PC-3 (cell line): ENCODE data around the gene MEGF6. TPM values are rescaled to one million over a fixed set of nuclear protein-coding genes. Genes with fewer than 3 reads are reported as not detected.

Experiments used
- ATAC-seq: fragments of 200-7000 bp; cut with Tn5 transposase; 2 replicates; pipeline ENCODE4 v1.9.1; 2020; ENCODE audit warnings: mild to moderate bottlenecking, moderate library complexity
- BruUV-seq: library from RNA; stranded (reverse); fragments of 400-500 nt; replicated peaks from 2 replicates; lab custom pipeline; 2021; lab: Mats Ljungman, UMichigan
- CTCF ChIA-PET: fragments of 300-600 bp; sonication (Branson Sonifier 250); formaldehyde crosslinking; loops from one replicate; lab custom pipeline; 2022; ENCODE audit warnings: antibody characterized with exemption; lab: Charles Lee
- POLR2A ChIA-PET: fragments of 300-600 bp; sonication (Branson Sonifier 250); formaldehyde crosslinking; loops from one replicate; lab custom pipeline; 2022; ENCODE audit warnings: antibody characterized with exemption; ENCODE audit not compliant: unreplicated experiment; lab: Charles Lee
- DNase-seq: peaks from one replicate; pipeline ENCODE4 v3.0.0-alpha.2; 2015
- H2AFZ ChIP-seq: fragments of 300-600 bp; sonication (generic); 2 replicates; pipeline ENCODE4 v1.6.0; 2016; ENCODE audit warnings: antibody characterized with exemption, low read length
- H3F3A ChIP-seq: fragments of 300-600 bp; sonication (generic); one replicate; pipeline ENCODE4 v1.6.0; 2017; ENCODE audit warnings: antibody characterized with exemption, low read length, control low read depth, mild to moderate bottlenecking; ENCODE audit not compliant: unreplicated experiment
- H3K27ac ChIP-seq: fragments of 300-600 bp; sonication (generic); 2 replicates; pipeline ENCODE4 v1.5.1; 2016; ENCODE audit warnings: mild to moderate bottlenecking, low read length
- H3K27me3 ChIP-seq: fragments of 300-600 bp; sonication (generic); 2 replicates; pipeline ENCODE4 v1.6.1; 2016; ENCODE audit warnings: low read length, mixed read lengths
- H3K36me3 ChIP-seq: fragments of 300-600 bp; sonication (generic); 2 replicates; pipeline ENCODE4 v1.6.1; 2016; ENCODE audit warnings: low read depth, mixed run types, low read length, mixed read lengths
- H3K4me1 ChIP-seq: fragments of 300-600 bp; sonication (generic); 2 replicates; pipeline ENCODE4 v1.5.1; 2016; ENCODE audit warnings: low read length; ENCODE audit not compliant: insufficient read depth
- H3K4me2 ChIP-seq: fragments of 300-600 bp; sonication (generic); 2 replicates; pipeline ENCODE4 v1.6.0; 2016; ENCODE audit warnings: low read length
- H3K4me3 ChIP-seq: fragments of 300-600 bp; sonication (generic); 2 replicates; pipeline ENCODE4 v1.5.1; 2016; ENCODE audit warnings: mild to moderate bottlenecking, low read length, mixed read lengths
- H3K79me2 ChIP-seq: fragments of 300-600 bp; sonication (generic); 2 replicates; pipeline ENCODE4 v1.6.1; 2017; ENCODE audit warnings: low read length, mixed read lengths
- H3K9ac ChIP-seq: fragments of 300-600 bp; sonication (generic); 2 replicates; pipeline ENCODE4 v1.6.0; 2016; ENCODE audit warnings: mild to moderate bottlenecking, low read length
- H3K9me2 ChIP-seq: fragments of 300-600 bp; sonication (generic); replicated peaks from 2 replicates; pipeline ENCODE4 v1.6.1; 2016; ENCODE audit warnings: mixed run types, low read length, mixed read lengths
- H3K9me3 ChIP-seq: fragments of 300-600 bp; sonication (generic); 2 replicates; pipeline ENCODE4 v1.6.1; 2016; ENCODE audit warnings: low read length, mixed read lengths
- H4K20me1 ChIP-seq: fragments of 300-600 bp; sonication (generic); 2 replicates; pipeline ENCODE4 v1.6.1; 2016; ENCODE audit warnings: low read length, mixed read lengths
- EZH2 ChIP-seq: fragments of 300-600 bp; sonication (generic); IDR thresholded peaks from one replicate; pipeline ENCODE4 v1.6.1; 2017; ENCODE audit warnings: antibody characterized with exemption, mild to moderate bottlenecking, low read length; ENCODE audit not compliant: unreplicated experiment
- EZH2phosphoT487 ChIP-seq: fragments of 300-600 bp; sonication (generic); IDR thresholded peaks from 2 replicates; pipeline ENCODE4 v1.6.1; 2018; ENCODE audit warnings: mild to moderate bottlenecking, antibody characterized with exemption, low read length, borderline replicate concordance
- intact Hi-C: fragments of 100-400 bp; cut with micrococcal nuclease; formaldehyde crosslinking; loops from 2 replicates; pipeline ENCODE4 v1.9.0; 2023
- total RNA-seq: library from RNA; depleted of rRNA; stranded (reverse); fragments of >200 nt; gene quantifications from 2 replicates; pipeline ENCODE4 v1.2.3, GENCODE V29; 2014
- TF ChIP-seq, protein P1 (sequence below): fragments of 300-600 bp; sonication (generic); conservative IDR thresholded peaks from 2 replicates; pipeline ENCODE4 v1.5.1; 2017; ENCODE audit warnings: antibody characterized with exemption, low read depth, mild to moderate bottlenecking, low read length

Gene MEGF6
- total RNA-seq, 1 experiment from 2014 or later, result 32.5 TPM

DNA sequence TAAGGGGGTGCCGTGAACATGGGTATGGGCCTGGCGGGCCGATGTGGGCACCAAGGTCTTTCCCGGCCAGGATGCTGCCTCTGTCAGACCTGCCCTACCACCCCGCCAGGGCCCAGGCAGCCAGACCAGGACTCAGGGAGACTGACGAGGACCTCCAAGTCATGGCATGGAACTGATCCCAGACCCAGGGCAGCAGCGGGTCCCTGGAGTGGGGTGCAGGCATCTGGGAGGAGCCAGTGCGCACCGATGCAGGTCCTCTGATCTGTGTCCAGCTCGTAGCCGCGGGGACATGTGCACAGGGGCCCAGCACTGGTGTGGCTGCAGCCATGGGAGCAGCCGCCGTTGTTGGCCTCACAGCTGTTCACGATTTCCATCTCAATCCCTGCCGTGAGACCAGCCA lies 100.0 kb downstream of the MEGF6 start:
- intact Hi-C loops, result no loop called here
- TF ChIP-seq, protein P1, sequence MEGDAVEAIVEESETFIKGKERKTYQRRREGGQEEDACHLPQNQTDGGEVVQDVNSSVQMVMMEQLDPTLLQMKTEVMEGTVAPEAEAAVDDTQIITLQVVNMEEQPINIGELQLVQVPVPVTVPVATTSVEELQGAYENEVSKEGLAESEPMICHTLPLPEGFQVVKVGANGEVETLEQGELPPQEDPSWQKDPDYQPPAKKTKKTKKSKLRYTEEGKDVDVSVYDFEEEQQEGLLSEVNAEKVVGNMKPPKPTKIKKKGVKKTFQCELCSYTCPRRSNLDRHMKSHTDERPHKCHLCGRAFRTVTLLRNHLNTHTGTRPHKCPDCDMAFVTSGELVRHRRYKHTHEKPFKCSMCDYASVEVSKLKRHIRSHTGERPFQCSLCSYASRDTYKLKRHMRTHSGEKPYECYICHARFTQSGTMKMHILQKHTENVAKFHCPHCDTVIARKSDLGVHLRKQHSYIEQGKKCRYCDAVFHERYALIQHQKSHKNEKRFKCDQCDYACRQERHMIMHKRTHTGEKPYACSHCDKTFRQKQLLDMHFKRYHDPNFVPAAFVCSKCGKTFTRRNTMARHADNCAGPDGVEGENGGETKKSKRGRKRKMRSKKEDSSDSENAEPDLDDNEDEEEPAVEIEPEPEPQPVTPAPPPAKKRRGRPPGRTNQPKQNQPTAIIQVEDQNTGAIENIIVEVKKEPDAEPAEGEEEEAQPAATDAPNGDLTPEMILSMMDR, result no peak
- TF ChIP-seq EZH2phosphoT487, result no peak
- TF ChIP-seq EZH2, result no peak
- Histone ChIP-seq H3K79me2 (no peaks in the 10 kb centered on the region), H2AFZ (no peak overlapping the region), H3K27ac (no peak overlapping the region), H3K4me3 (no peak overlapping the region), H3K9me3 (no peaks in the 10 kb centered on the region), H3K36me3 (no peaks in the 10 kb centered on the region), H3K9ac (no peak overlapping the region), H3K27me3 (no peaks in the 10 kb centered on the region), H3K4me2 (no peak overlapping the region), H3K9me2 (no peaks in the 10 kb centered on the region), H3F3A (no peaks in the 10 kb centered on the region), H4K20me1 (no peaks in the 10 kb centered on the region), H3K4me1 (no peaks in the 10 kb centered on the region)
- ATAC-seq (no peak), DNase-seq (no peak)
- no TSS peak for BruUV-seq
- CTCF ChIA-PET, result no interaction called here
- POLR2A ChIA-PET, result no interaction called here

DNA sequence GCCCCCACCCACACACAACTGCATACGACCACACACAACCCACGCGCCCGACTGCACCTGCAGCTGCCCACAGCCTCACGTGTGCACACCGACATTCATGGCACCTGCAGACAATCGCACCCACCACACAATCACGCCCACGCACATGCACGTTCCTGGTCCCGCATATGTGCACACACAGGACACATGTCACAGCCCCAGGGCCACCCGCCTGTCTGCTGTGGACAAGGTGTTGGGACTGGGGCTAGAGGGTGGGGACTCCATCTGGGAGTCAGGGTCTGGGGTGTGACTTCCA lies 100.4 kb downstream of the MEGF6 start:
- Histone ChIP-seq H3K9me2 (no peaks in the 10 kb centered on the region), H3K79me2 (no peaks in the 10 kb centered on the region), H3K36me3 (no peaks in the 10 kb centered on the region), H3F3A (no peaks in the 10 kb centered on the region), H3K4me3 (no peak overlapping the region), H3K27me3 (no peaks in the 10 kb centered on the region), H2AFZ (no peak overlapping the region), H3K9me3 (no peaks in the 10 kb centered on the region), H3K4me2 (no peak overlapping the region), H3K9ac (no peak overlapping the region), H3K27ac (no peak overlapping the region), H4K20me1 (no peaks in the 10 kb centered on the region), H3K4me1 (no peaks in the 10 kb centered on the region)
- ATAC-seq, result no peak
- no TSS peak for BruUV-seq
- ChIA-PET CTCF (no interaction called here), POLR2A (no interaction called here)
- TF ChIP-seq, protein P1, result no peak
- TF ChIP-seq EZH2 (no peak), EZH2phosphoT487 (no peak)
- DNase-seq, result no peak
- intact Hi-C loops, result no loop called here

DNA sequence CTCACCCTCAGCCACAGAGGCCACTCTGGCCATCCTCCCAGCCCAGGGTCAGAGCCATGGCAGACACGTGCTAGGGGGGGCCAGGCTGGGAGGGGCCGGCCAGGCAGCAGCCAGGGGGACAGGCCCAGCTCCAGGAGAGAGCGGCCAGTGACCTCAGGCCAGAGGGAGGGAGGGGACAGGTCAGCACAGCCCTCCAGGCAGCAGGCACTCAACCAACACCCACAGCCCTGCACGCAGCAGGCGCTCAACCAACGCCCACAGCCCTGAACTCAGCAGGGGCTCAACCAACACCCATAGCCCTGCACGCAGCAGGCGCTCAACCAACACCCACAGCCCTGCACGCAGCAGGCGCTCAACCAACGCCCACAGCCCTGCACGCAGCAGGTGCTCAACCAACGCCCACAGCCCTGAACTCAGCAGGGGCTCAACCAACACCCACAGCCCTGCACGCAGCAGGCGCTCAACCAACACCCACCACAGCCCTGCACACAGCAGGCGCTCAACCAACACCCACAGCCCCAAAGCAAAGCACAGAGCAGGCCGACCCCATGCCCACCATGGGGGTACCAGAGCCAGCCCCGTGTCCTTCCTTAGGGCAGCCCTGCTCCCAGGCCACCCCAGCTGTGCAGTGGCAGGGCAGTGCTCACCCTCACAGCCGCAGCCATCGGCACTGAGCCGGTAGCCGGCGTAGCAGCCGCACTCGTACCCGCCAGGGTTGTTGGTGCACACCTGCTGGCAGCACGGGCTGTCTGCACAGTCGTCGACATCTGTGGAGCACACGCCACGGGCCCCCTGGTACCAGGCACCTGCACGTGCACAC lies 101.0 kb downstream of the MEGF6 start:
- Histone ChIP-seq H3K4me2 (no peak overlapping the region), H3K27ac (no peak overlapping the region), H3K36me3 (no peaks in the 10 kb centered on the region), H3F3A (no peaks in the 10 kb centered on the region), H3K79me2 (no peaks in the 10 kb centered on the region), H3K27me3 (no peaks in the 10 kb centered on the region), H3K9me3 (no peaks in the 10 kb centered on the region), H4K20me1 (no peaks in the 10 kb centered on the region), H3K9ac (no peak overlapping the region), H2AFZ (no peak overlapping the region), H3K4me1 (no peaks in the 10 kb centered on the region), H3K4me3 (no peak overlapping the region), H3K9me2 (no peaks in the 10 kb centered on the region)
- DNase-seq, result no peak
- TF ChIP-seq, protein P1, result no peak
- TF ChIP-seq EZH2, result no peak
- TF ChIP-seq EZH2phosphoT487, result no peak
- intact Hi-C loops, result no loop called here
- no TSS peak for BruUV-seq
- ChIA-PET CTCF (no interaction called here), POLR2A (no interaction called here)
- ATAC-seq, result no peak
